DND-41 (cell line): ENCODE measurements around the gene CST6.

ENCODE experiments used
- CTCF ChIP-seq: IDR thresholded peaks from 2 replicates; pipeline ENCODE4 v1.5.1; 2012; ENCODE audit warnings: borderline replicate concordance, low read length, moderate library complexity, mild to moderate bottlenecking; ENCODE audit not compliant: poor library complexity, severe bottlenecking; ENCODE audit errors: extremely low read depth
- EZH2 ChIP-seq: IDR thresholded peaks from 3 replicates; pipeline ENCODE4 v1.6.1; 2012; ENCODE audit warnings: borderline replicate concordance, low read depth, mild to moderate bottlenecking, moderate library complexity, low read length, inconsistent platforms; ENCODE audit not compliant: severe bottlenecking

GRCh38 chr11:65992056-65992455 is 19.8 kb upstream of the CST6 start:
- no peak for TF ChIP-seq CTCF
- TF ChIP-seq EZH2: no peak
